Fibroblast of skin of abdomen (primary cell): ENCODE measurements around the gene PARP8.
"Not testable (repeated sequence)": the region's sequence is repeated elsewhere in the genome, so short reads cannot be mapped to it uniquely, and the experiment has no call there.

Source experiments
- DNase-seq: peaks from one replicate; pipeline ENCODE4 v3.0.0-alpha.2; 2013

PARP8 gene

DNA sequence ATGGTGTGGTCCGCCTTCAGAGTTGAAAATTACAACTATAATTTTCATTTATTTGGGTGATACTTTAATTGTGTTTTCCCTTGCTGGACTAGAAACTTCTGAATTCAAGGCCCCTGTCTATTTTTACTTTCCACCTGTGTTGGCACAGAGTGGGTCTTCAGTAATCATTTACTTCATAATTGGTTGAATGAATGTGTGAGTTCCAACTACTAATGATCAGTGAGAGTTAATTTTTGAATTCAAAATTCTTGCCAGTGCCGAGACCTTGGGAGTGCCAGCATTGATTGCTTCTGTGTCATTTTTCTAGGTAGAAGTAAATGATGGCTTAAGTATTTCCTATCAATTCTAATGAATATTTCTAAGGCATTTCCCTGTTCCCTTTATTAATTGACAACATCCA, 61.4 kb downstream of the PARP8 start:
- no peak for DNase-seq

GRCh38 chr5:50730336-50730735, 63.9 kb downstream of the PARP8 start:
- no peak for DNase-seq

- DNase-seq = no peak
These were observed 64.4 kb downstream of the PARP8 start for GRCh38 chr5:50730841-50731240.

GRCh38 chr5:50733741-50734140, 67.3 kb downstream of the PARP8 start:
- no peak for DNase-seq

DNA sequence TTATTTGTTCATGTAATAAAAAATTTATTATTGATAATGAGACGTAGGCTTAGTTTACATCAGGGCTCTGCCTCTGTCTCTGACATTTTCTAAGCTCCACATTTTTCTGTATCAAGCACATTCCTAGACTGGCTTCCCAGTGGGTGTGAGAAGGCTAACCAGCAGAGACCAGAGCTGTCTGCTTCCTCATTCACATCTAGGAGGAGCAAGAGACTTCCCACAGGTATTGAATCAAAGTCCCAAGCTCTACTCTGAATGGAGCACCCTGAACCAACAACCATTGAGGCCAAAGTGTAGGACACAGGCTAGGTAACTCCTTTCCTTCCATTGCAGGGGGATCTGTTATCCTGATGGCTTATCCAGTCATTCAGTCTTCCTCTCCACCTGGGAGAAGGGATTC, 72.4 kb downstream of the PARP8 start:
- no peak for DNase-seq

GRCh38 chr5:50740832-50741231, 74.4 kb downstream of the PARP8 start:
- no peak for DNase-seq

DNA sequence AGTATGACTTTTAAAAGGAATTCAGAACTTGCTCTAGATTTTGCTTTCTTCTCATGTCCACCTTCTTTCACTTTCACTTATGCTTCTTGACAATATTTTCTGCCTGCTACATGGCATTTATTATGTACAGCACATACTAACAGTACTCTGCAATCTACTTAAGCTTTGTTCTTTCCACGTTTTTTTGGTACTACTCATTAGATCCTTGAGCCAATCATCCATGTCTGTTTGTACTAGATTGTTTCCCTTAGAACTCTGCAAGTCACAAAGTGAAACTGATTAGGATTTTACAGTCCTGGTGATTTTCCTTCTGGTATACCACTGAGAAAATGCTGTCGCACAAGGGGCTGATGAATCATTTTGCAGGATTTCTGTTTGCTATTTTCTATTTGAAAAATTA, 78.3 kb downstream of the PARP8 start:
- peak; percentile 9 for DNase-seq

DNA sequence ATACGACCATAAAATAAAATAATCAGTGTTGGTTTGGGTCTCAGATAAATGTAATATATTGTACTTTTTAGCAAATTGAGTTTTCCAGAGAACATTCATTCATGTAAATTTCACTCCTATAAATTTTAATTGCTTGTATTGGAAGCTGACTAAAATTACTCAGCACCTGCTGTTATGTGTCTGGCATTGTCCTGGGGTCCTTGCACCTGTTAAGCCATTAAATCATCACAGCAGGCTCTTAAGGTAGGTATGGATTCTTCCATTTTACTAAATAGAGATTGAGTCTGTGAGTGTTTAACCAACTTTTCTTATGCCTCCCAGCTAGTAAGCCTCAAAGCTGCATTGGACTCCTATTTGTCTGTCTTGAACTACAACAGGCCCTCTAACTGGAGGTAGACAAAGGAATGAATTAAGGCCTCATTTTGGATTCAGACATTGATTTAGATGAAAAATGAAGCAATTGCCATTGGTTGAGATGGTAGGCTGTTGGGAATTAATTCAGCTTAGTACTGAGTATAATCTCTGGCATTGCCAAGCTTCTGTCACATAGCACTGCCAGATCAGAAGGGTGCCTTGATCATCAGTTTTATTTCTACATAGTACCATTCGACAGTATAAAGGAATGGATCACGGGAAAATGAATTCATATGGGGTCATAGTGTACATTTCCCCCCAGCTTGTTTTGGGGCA, 78.9 kb downstream of the PARP8 start:
- no peak for DNase-seq

DNA sequence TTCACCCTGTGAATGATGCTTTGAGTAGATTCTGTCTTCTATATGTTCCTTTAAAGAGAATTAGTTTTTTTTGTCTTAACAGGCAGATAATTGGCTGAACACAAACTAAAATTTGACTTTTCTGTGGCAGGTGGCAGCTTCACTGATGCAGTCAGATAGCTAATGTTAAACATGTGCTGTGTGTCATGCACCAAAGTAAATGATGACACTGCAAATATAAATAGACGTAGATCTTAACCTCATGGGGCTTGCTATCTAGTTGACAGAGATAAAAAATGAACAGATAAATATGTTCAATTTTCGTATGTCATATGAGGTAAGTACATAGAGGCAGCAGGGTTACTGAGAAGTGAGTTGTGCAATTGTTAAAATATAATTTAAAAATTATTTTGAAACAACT, 82.7 kb downstream of the PARP8 start:
- DNase-seq = no peak

DNA sequence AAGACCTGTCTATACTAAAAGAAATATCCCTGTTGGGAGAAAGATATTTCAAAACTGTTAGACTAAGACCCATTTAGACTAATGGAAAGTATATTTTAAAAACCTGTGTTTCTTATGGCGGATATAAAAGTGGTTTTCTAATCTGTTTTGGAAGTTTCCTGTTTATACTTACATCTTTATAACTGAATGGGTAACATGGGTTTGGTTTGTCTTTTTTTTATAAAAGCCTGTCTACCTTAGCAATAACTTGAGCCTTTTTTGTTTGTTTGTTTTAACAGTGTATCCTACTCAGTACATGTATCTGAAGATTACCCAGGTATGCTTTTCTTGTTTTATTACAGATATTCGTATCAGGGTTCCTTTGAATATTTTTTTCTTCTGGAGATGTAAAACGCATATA, 83.4 kb downstream of the PARP8 start:
- no peak for DNase-seq

DNA sequence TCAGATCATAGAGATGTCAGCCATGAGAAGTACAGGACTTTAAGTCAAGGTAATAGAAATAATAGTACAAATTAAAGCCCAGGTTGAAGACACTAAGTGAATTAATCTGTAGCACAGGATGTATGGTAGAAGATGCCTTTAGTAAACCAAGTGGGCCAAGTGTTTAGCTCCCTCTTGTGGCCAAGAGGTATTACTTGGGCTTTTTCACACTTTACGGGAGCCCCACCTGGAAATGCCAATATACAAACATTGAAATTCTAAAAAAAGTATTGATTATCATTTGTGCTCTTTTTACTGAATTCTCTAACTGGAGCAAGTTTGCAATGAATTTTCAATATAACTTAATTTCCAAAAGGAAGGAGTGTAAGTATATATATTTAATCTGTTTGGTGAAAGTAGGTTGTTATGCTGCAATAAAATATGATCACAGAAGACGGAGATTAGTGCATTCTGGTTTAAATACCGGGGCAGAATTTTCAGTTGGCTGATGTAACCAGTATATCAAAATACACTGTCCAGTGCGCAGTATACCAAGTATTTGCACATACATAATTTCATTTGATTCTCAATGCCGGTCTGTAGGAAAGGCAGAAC, 84.7 kb downstream of the PARP8 start:
- DNase-seq = peak; percentile 49

DNA sequence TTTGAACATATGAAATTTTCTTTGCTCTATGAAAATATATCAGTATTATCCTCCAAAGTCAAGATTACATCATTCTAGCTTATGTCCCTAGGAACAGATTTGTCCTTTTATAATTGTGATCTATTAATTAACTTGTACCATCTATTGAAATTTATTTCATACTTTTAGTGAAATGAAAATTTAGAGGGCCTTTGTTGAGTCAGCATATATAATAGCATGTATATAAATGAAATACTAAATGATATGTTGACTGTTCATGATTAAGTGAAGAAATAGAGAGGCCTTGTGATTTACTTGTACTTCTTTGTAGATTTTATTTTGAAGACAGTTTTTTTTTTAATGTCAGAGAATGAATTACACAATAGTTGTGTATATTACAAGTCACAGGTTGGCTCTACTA, 86.4 kb downstream of the PARP8 start:
- DNase-seq = no peak

- DNase-seq = peak; percentile 57
These were observed 93.3 kb downstream of the PARP8 start for GRCh38 chr5:50759526-50760270.

GRCh38 chr5:50763351-50763750, 96.9 kb downstream of the PARP8 start:
- no peak for DNase-seq

DNA sequence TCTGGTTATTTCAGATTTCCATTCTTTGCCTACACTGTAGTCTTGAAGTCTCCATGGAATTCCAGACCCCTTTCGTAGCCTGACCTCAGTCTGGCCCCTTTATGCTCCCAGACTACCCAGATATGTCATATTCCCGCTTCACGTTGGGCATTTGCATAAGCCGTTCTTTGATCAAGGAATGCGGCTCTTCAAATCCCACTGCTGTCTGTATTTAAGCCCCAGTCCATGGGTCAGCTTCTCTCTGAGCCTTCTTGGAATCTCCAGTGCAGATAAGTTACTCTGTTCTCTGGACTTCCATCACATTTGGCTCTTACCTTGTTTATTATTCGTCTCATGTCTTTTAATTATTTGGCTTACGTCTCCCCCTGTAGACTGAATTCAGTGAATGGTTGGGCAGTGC, 97.4 kb downstream of the PARP8 start:
- no peak for DNase-seq

- peak; percentile 13 for DNase-seq
These were observed 99.6 kb downstream of the PARP8 start for GRCh38 chr5:50766042-50766441.

GRCh38 chr5:50766462-50766861, 100.0 kb downstream of the PARP8 start:
- no peak for DNase-seq

DNA sequence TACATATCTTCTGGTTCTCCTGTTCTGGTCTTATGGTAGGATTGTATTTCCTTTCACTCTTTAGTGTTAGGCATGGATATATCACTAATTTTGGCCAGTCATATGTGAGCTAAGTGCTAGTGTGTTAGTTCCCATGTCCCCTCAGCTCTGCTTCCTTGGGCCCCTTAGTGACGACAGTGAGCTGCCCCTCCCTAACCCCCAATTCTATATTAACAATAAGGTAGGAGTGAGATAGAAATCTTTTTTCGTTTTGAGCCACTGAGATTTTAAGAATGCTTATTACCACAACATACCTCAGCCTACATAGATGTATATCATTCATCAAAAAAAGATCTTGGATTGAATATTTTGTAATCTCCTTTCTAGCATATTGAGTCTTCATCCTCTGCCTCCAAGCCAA, 100.5 kb downstream of the PARP8 start:
- peak; percentile 3 for DNase-seq

- DNase-seq = peak; percentile 48
These were observed 101.2 kb downstream of the PARP8 start for GRCh38 chr5:50767588-50767987.

DNA sequence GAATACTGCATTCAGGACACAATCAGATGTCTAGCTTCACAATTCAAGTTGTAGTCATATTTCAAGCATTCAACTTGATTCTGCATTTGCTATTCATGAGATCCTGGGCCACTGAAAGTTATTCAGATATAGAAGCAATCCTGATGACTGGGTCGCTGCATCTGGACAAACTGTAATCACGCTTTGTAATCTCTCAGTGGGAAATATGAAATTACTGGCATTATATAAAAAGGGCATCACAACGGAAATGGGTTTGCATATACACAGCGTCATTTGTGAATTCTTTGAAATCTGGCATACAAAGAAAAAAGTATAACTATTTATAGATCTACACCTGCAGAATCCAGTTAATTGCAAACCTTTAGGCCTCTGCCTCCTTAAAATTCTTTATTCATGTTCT, 102.2 kb downstream of the PARP8 start:
- DNase-seq = no peak

DNA sequence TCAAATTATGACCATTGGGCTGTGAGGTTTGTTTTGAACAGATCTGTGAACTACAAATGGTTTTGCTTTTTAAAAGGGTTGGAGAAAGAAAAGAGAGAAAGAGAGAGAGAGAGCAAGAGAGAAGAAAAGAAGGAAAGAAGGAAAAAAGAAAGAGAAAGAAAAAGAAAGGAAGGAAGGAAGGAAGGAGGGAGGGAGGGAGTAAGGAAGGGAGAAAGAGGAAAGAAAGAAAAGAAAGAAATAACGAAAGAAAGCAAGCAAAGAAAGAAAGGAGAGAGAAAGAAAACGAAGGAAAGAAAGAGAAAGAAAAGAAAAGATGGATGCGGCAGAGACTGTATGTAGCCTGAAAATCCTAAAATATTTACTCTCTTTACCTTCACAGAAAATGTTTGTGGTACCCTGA, 104.0 kb downstream of the PARP8 start:
- DNase-seq = no peak

DNA sequence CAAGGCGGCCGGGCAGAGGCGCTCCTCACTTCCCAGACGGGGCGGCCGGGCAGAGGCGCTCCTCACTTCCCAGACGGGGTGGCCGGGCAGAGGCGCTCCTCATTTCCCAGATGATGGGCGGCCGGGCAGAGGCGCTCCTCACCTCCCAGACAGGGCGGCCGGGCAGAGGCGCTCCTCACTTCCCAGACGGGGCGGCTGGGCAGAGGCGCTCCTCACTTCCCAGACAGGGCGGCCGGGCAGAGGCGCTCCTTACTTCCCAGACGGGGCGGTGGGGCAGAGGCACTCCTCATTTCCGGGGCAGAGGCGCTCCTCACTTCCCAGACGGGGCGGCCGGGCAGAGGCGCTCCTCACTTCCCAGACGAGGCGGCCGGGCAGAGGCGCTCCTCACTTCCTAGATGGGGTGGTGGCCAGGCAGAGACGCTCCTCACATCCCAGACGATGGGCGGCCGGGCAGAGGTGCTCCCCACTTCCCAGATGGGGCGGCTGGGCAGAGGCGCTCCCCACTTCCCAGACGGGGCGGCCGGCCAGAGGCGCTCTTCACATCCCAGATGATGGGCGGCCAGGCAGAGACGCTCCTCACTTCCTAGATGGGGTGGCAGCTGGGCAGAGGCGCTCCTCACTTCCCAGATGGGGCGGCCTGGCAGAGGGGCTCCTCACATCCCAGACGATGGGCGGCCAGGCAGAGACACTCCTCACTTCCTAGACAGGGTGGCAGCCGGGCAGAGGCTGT, 108.2 kb downstream of the PARP8 start:
- DNase-seq = not testable (repeated sequence)

GRCh38 chr5:50786073-50786472, 119.6 kb downstream of the PARP8 start:
- peak; percentile 10 for DNase-seq
